Nephron progenitor cell (in vitro differentiated cells): ENCODE measurements around the gene TBC1D14.
A peak's percentile ranks its signal among the peaks of the same experiment; 100 is the strongest.
"Not testable (repeated sequence)": the region's sequence is repeated elsewhere in the genome, so short reads cannot be mapped to it uniquely, and the experiment has no call there.

ENCODE experiments used
- DNase-seq: peaks from one replicate; pipeline ENCODE4 v3.0.0; 2021
- H3K27ac Mint-ChIP-seq: 2 replicates; pipeline ENCODE4 v1.8.0; 2021; ENCODE audit warnings: mild to moderate bottlenecking, moderate library complexity, mixed read lengths
- H3K27me3 Mint-ChIP-seq: 2 replicates; pipeline ENCODE4 v1.8.0; 2021; ENCODE audit warnings: mild to moderate bottlenecking, low read depth, mixed read lengths; ENCODE audit not compliant: poor library complexity
- H3K36me3 Mint-ChIP-seq: 2 replicates; pipeline ENCODE4 v1.8.0; 2021; ENCODE audit warnings: low read depth, mixed read lengths
- H3K4me1 Mint-ChIP-seq: 2 replicates; pipeline ENCODE4 v1.8.0; 2021; ENCODE audit warnings: mixed read lengths
- H3K4me3 Mint-ChIP-seq: 2 replicates; pipeline ENCODE4 v1.8.0; 2021; ENCODE audit warnings: mild to moderate bottlenecking, moderate library complexity, mixed read lengths
- H3K9me3 Mint-ChIP-seq: 2 replicates; pipeline ENCODE4 v1.8.0; 2021; ENCODE audit warnings: mild to moderate bottlenecking, moderate library complexity, mixed read lengths
- TF ChIP-seq, protein P1 (sequence below): fragments of 200-600 bp; sonication (generic); IDR thresholded peaks from 2 replicates; pipeline ENCODE4 v1.5.0; 2021; ENCODE audit warnings: antibody characterized with exemption

The TBC1D14 gene

DNA sequence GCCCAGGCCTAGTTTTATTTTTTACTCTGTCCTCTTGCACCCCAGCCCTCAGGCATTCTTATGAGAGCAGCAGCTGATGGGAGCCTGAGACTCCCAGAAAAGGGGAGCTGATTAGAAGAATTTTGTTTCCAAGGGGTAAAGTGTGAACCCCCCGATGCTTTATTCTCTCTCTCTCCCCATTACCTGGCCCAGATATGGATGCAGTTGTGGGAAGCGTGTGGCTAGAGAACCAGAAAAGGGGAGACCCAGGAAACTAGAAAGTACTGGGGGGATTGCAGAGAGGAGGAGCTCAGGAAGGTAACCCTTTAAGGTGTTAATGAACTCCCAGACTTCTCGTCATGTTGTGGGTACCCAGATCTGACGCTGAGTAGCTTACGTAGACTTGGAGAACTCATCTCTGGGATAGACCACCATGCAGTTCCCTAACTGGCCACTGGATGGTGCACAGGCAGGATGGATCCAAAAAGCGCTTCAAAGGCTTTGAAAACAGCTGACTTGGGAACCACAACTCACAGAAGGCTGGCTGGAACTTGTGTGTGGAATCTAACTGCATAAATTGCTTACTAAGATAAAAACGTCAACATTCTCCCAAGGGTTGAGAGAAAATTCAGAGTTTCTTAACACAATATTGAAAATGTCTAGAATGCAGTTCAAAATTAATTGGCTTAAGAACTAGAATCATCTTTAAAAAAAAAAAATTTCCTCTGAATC, 64.7 kb downstream of the TBC1D14 start:
- H3K9me3 Mint-ChIP-seq, result peaks cover 11% of the 10 kb centered on the region
- H3K27ac Mint-ChIP-seq, result no peak overlapping the region
- peaks cover 19% of the 10 kb centered on the region for H3K4me1 Mint-ChIP-seq
- peak; percentile 90 for DNase-seq
- TF ChIP-seq, protein P1, sequence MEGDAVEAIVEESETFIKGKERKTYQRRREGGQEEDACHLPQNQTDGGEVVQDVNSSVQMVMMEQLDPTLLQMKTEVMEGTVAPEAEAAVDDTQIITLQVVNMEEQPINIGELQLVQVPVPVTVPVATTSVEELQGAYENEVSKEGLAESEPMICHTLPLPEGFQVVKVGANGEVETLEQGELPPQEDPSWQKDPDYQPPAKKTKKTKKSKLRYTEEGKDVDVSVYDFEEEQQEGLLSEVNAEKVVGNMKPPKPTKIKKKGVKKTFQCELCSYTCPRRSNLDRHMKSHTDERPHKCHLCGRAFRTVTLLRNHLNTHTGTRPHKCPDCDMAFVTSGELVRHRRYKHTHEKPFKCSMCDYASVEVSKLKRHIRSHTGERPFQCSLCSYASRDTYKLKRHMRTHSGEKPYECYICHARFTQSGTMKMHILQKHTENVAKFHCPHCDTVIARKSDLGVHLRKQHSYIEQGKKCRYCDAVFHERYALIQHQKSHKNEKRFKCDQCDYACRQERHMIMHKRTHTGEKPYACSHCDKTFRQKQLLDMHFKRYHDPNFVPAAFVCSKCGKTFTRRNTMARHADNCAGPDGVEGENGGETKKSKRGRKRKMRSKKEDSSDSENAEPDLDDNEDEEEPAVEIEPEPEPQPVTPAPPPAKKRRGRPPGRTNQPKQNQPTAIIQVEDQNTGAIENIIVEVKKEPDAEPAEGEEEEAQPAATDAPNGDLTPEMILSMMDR, result peak; percentile 96
- H3K4me3 Mint-ChIP-seq, result no peak overlapping the region
- peaks cover 3% of the 10 kb centered on the region for H3K27me3 Mint-ChIP-seq
- H3K36me3 Mint-ChIP-seq, result peaks cover 39% of the 10 kb centered on the region

DNA sequence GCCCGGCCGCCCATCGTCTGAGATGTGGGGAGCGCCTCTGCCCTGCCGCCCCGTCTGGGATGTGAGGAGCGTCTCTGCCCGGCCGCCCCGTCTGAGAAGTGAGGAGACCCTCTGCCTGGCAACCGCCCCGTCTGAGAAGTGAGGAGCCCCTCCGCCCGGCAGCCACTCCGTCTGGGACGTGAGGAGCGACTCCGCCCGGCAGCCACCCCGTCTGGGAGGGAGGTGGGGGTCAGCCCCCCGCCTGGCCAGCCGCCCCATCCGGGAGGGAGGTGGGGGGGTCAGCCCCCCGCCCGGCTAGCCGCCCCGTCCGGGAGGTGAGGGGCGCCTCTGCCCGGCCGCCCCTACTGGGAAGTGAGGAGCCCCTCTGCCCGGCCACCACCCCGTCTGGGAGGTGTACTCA, 68.2 kb downstream of the TBC1D14 start:
- peaks cover 28% of the 10 kb centered on the region for H3K36me3 Mint-ChIP-seq
- H3K9me3 Mint-ChIP-seq, result peaks cover 11% of the 10 kb centered on the region
- peaks cover 12% of the 10 kb centered on the region for H3K4me1 Mint-ChIP-seq
- not testable (repeated sequence) for DNase-seq, H3K4me3 Mint-ChIP-seq, H3K27ac Mint-ChIP-seq, H3K27me3 Mint-ChIP-seq

GRCh38 chr4:6983544-6984142, 74.0 kb downstream of the TBC1D14 start:
- TF ChIP-seq, protein P1, result no peak
- peaks cover 38% of the 10 kb centered on the region for H3K4me1 Mint-ChIP-seq
- no peak overlapping the region for H3K4me3 Mint-ChIP-seq
- H3K27me3 Mint-ChIP-seq, result peaks cover 2% of the 10 kb centered on the region
- H3K9me3 Mint-ChIP-seq, result no peaks in the 10 kb centered on the region
- no peak overlapping the region for H3K27ac Mint-ChIP-seq
- no peak for DNase-seq
- peaks cover 5% of the 10 kb centered on the region for H3K36me3 Mint-ChIP-seq

DNA sequence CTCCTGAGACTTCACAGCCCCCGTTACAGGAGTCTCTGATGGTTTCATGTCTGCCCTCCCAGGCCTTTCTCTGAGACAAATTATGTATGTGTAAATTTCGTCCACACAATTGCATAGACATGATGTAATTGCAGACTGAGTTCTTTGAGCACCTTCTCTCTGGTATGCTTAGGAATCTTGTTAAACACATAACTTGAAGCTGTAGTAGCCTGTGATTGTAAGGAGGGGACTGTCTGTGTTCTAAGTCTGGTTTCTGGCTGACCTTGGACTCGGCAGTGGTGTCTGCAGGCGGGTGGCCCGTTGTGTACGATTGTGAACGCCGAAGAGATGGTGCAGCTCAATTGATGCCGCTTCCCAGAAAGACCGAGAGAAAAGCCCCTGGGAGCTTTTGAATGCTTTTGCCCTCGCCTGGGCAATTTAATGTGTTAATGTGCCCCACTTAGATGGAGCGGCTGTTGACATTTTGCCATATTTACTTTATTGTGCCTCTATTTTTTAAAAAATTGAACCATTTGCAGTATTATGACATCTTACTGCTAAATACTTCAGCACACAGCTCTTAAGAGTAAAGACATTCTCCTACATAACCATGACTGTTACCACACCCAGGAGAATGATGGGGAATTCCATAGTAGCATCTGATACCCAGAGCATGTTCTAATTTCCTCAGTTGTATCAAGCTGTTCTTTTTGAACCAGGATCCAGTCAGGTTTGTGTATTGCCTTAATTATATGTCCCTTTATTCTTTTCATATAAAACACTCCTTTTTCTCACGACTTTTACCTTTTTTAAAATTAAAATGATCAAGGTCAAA, 75.2 kb downstream of the TBC1D14 start:
- no peaks in the 10 kb centered on the region for H3K36me3 Mint-ChIP-seq
- H3K9me3 Mint-ChIP-seq, result no peaks in the 10 kb centered on the region
- no peaks in the 10 kb centered on the region for H3K27me3 Mint-ChIP-seq
- peak overlapping the region; percentile 96 for H3K4me3 Mint-ChIP-seq
- peaks cover 50% of the 10 kb centered on the region for H3K4me1 Mint-ChIP-seq
- TF ChIP-seq, protein P1, result no peak
- no peak for DNase-seq
- no peak overlapping the region for H3K27ac Mint-ChIP-seq

DNA sequence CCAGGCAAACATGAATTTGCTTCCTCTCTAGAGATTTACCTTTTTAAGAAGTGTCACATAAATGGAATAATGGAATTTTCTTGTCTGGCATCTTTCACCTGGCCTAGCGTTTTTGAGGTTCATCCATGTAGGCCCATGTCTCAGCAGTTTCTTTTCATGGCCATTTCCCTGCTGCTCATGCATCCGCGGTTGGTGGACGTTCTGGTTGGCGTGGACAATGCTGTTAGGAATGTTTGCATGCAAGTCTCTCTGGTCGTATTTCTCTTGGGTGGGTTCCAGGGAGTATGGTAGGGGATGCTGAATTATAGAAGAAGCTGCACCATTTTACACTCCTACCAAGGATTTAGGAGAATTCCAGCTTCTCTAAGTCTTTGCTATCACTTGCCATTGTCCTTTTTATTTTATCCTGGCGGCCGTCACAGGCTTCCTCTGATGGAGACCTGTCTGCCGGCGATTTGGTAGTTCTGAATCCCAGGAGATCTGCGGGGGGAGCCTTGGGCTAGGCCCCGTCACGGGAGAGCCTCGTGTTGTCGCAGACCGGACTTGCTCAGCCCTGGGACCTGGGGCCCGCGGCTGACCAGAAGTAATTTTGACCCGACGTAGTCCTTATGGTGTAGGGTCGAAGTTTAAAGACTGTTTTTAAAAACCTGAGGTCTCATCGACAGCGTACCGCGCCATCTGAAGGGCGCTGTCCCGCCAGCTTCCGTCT, 76.6 kb downstream of the TBC1D14 start:
- Mint-ChIP-seq H3K9me3 (no peaks in the 10 kb centered on the region), H3K27me3 (no peaks in the 10 kb centered on the region), H3K4me3 (peak overlapping the region; percentile 96), H3K27ac (peak overlapping the region; percentile 83), H3K4me1 (peaks cover 59% of the 10 kb centered on the region), H3K36me3 (no peaks in the 10 kb centered on the region)
- DNase-seq, result peak; percentile 32
- TF ChIP-seq, protein P1, result no peak
